HepG2 (cell line): Measurements from ENCODE around the gene CALML5. TPM values are rescaled to one million over a fixed set of nuclear protein-coding genes. Genes with fewer than 3 reads are reported as not detected.

Source experiments
- CEBPB ChIP-seq: IDR thresholded peaks from 2 replicates; pipeline ENCODE4 v1.6.1; 2011; ENCODE audit warnings: low read depth, low read length, improper control_type of control experiment, borderline replicate concordance
- DMTF1 ChIP-seq: sonication (generic); formaldehyde crosslinking; IDR thresholded peaks from 2 replicates; pipeline ENCODE4 v1.4.0; 2020; ENCODE audit warnings: mild to moderate bottlenecking, missing genetic modification reagents
- EP300 ChIP-seq, 3 experiments: sonication (generic) in 1 of 3; formaldehyde crosslinking in 1 of 3; IDR thresholded peaks; 2 replicates each; pipeline versions ENCODE4 v1.5.1 to v1.6.1; 2011 to 2020; ENCODE audit warnings: low read depth in 2 of 3, low read length in 2 of 3, borderline replicate concordance in 1 of 3, improper control_type of control experiment in 1 of 3, mild to moderate bottlenecking in 1 of 3, missing genetic modification reagents in 1 of 3, moderate library complexity in 1 of 3
- FOXO4 ChIP-seq: sonication (generic); formaldehyde crosslinking; conservative IDR thresholded peaks from 2 replicates; pipeline ENCODE4 v1.8.1; 2023; ENCODE audit warnings: missing genetic modification reagents
- HNRNPLL ChIP-seq: fragments of 200-400 bp; formaldehyde crosslinking; IDR thresholded peaks from 2 replicates; pipeline ENCODE4 v1.6.1; 2017; ENCODE audit warnings: mild to moderate bottlenecking, low read depth, low read length; ENCODE audit not compliant: poor library complexity, severe bottlenecking
- HOXA3 ChIP-seq: sonication (generic); formaldehyde crosslinking; IDR thresholded peaks from 2 replicates; pipeline ENCODE4 v1.5.0; 2020; ENCODE audit warnings: missing genetic modification reagents
- SIX4 ChIP-seq: sonication (generic); formaldehyde crosslinking; IDR thresholded peaks from 2 replicates; pipeline ENCODE4 v1.4.0; 2020; ENCODE audit warnings: missing genetic modification reagents
- ZBTB4 ChIP-seq: sonication (generic); formaldehyde crosslinking; IDR thresholded peaks from 2 replicates; pipeline ENCODE4 v1.4.0; 2020; ENCODE audit warnings: missing genetic modification reagents, mild to moderate bottlenecking, borderline replicate concordance
- ZNF646 ChIP-seq: sonication (generic); formaldehyde crosslinking; IDR thresholded peaks from 2 replicates; pipeline ENCODE4 v1.9.0; 2021; ENCODE audit warnings: mild to moderate bottlenecking, missing genetic modification reagents
- ZUFSP ChIP-seq: sonication (generic); formaldehyde crosslinking; IDR thresholded peaks from 2 replicates; pipeline ENCODE4 v1.9.0; 2021; ENCODE audit warnings: missing genetic modification reagents, mild to moderate bottlenecking, borderline replicate concordance
- polyA plus RNA-seq, 8 experiments: library from polyadenylated mRNA; depleted of rRNA in 3 of 8; stranded (reverse) in 7 of 8; unstranded in 1 of 8; fragments of >200 nt; fragmentation: Illumina TruSeq in 4 of 8; extraction: Trizol in 4 of 8; gene quantifications; 2 replicates each; pipeline versions ENCODE4 v1.2.1 to v1.2.3, GENCODE V29; 2011 to 2016; ENCODE audit warnings: low read depth in 4 of 8, missing spikeins in 1 of 8, mixed read lengths in 1 of 8; ENCODE audit not compliant: insufficient read depth in 1 of 8
- total RNA-seq, 5 experiments: library from RNA; depleted of rRNA; stranded (reverse); fragments of >200 nt; fragmentation: Illumina TruSeq; extraction: Trizol; gene quantifications; 2 replicates each; pipeline ENCODE4 v1.2.3, GENCODE V29; 2016; ENCODE audit warnings: low read depth in 1 of 5

Gene CALML5
- total and polyA plus RNA-seq, 2 of the 13 experiments (the other 11 are each of a cell fraction or from before 2014, with no cell fraction given) = not detected

- TF ChIP-seq EP300 (IDR thresholded peaks at IDR 0.05; ENCODE audit: low read depth in 2 of 2, low read length in 2 of 2) (no peak), EP300 (CRISPR knock-in tag; IDR thresholded peaks at IDR 0.05; ENCODE audit: borderline replicate concordance) (no peak; the same call in 1 of the 2 replicates), HNRNPLL (no peak), ZUFSP (CRISPR knock-in tag) (no peak), HOXA3 (CRISPR knock-in tag) (peak; percentile 51; the same call in 1 of the 2 replicates), CEBPB (no peak), FOXO4 (CRISPR knock-in tag) (no peak), ZBTB4 (peak; percentile 85; the same call in 1 of the 2 replicates), DMTF1 (CRISPR knock-in tag) (no peak), ZNF646 (CRISPR knock-in tag) (0 out of 2 replicates have a peak, but pooled peaks have one; percentile 23), SIX4 (CRISPR knock-in tag) (no peak)
These were observed 46.7 kb upstream of the CALML5 start (continued) for GRCh38 chr10:5545778-5546710.
